ENCODE measurements around the gene RPL27. TPM values are rescaled to one million over a fixed set of nuclear protein-coding genes. Genes with fewer than 3 reads are reported as not detected.

RPL27 gene
- total RNA-seq, 2 donors from 2014 or later, result 571 to 1,082 TPM

- Histone ChIP-seq H3K27me3 (replicated peaks; ENCODE audit: insufficient read depth) (no peaks in the 10 kb centered on the region), H3K9me3 (no peaks in the 10 kb centered on the region), H3K27ac (no peak overlapping the region), H3K4me1 (replicated peaks) (no peaks in the 10 kb centered on the region), H3K4me3 (no peak overlapping the region), H3K36me3 (peaks cover 0 to 12% of the 10 kb centered on the region in 2 donors)
- TF ChIP-seq POLR2A (IDR thresholded peaks at IDR 0.05) (no peak), CTCF (IDR thresholded peaks at IDR 0.05) (no peak), POLR2AphosphoS5 (IDR thresholded peaks at IDR 0.05) (no peak)
- intact Hi-C loops (cut with DNase I), result no loop called here
- DNase-seq (ENCODE audit: low spot score), result no peak
- WGBS, result 74% methylated on average over 5 of the region's 5 CpGs
These were observed 5.4 kb downstream of the RPL27 start for GRCh38 chr17:43003542-43004172.

GRCh38 chr17:43006639-43007551 lies 8.7 kb downstream of the RPL27 start, which contains the start of gene IFI35:
Gene IFI35 (plus strand): TSS chr17:43006784. CDS start chr17:43006948, 164 bp downstream.
- intact Hi-C loops (cut with DNase I), result loop anchor here (5.0 kb wide), 1 partner anchor 165 kb away; the partner anchor contains the start of gene NBR1
- peaks cover 0 to 12% of the 10 kb centered on the region in 2 donors for H3K36me3 ChIP-seq
- TF ChIP-seq POLR2AphosphoS5 (IDR thresholded peaks at IDR 0.05), result peak; percentile 86
- TF ChIP-seq POLR2A (IDR thresholded peaks at IDR 0.05), result peak; percentile 41
- TF ChIP-seq CTCF (IDR thresholded peaks at IDR 0.05), result peak in 3 of 4 experiments; percentile 51 to 53 (median 52)

GRCh38 chr17:43010667-43011308 lies 12.6 kb downstream of the RPL27 start:
- DNase-seq (ENCODE audit: low spot score), result no peak
- intact Hi-C loops (cut with DNase I), result no loop called here
- Histone ChIP-seq H3K4me3 (no peak overlapping the region), H3K9me3 (no peaks in the 10 kb centered on the region), H3K4me1 (replicated peaks) (no peaks in the 10 kb centered on the region), H3K27me3 (replicated peaks; ENCODE audit: insufficient read depth) (no peaks in the 10 kb centered on the region), H3K27ac (peak overlapping the region in 1 of 2 donors; percentile 29), H3K36me3 (peaks cover 0 to 3% of the 10 kb centered on the region in 2 donors)
- 77% methylated on average over 5 of the region's 5 CpGs for WGBS
- TF ChIP-seq POLR2AphosphoS5 (IDR thresholded peaks at IDR 0.05), result no peak
- no peak for TF ChIP-seq CTCF (IDR thresholded peaks at IDR 0.05)

More at GRCh38 chr17:43006639-43007551, 8.7 kb downstream of the RPL27 start, which contains the start of gene IFI35:
- Histone ChIP-seq H3K9me3 (no peaks in the 10 kb centered on the region), H3K27me3 (replicated peaks; ENCODE audit: insufficient read depth) (no peaks in the 10 kb centered on the region), H3K4me3 (peak within 1 kb of the TSS; percentile 64 to 65), H3K27ac (peak within 1 kb of the TSS; percentile 94 to 96), H3K4me1 (replicated peaks) (no peaks in the 10 kb centered on the region)
- DNase-seq (ENCODE audit: low spot score), result peak; percentile 85
- 25% methylated on average over 18 of the region's 18 CpGs for WGBS

- intact Hi-C loops (cut with DNase I), result no loop called here
- H3K27ac ChIP-seq, result peak overlapping the region; percentile 8 to 27
- H3K36me3 ChIP-seq, result peaks cover 0 to 3% of the 10 kb centered on the region in 2 donors
These were observed 13.7 kb downstream of the RPL27 start for GRCh38 chr17:43011728-43012472.

More at GRCh38 chr17:43011728-43012472, 13.7 kb downstream of the RPL27 start:
- H3K27me3 ChIP-seq (replicated peaks; ENCODE audit: insufficient read depth), result no peaks in the 10 kb centered on the region
- 78% methylated on average over 15 of the region's 15 CpGs for WGBS
- TF ChIP-seq POLR2AphosphoS5 (IDR thresholded peaks at IDR 0.05), result no peak
- no peak for TF ChIP-seq POLR2A (IDR thresholded peaks at IDR 0.05)
- TF ChIP-seq CTCF (IDR thresholded peaks at IDR 0.05), result no peak
- no peaks in the 10 kb centered on the region for H3K9me3 ChIP-seq
- DNase-seq (ENCODE audit: low spot score), result no peak
- H3K4me3 ChIP-seq, result no peak overlapping the region
- no peaks in the 10 kb centered on the region for H3K4me1 ChIP-seq (replicated peaks)
